ENCODE measurements around the gene MPI. TPM values are rescaled to one million over a fixed set of nuclear protein-coding genes. Genes with fewer than 3 reads are reported as not detected.
"Not testable (repeated sequence)": the region's sequence is repeated elsewhere in the genome, so short reads cannot be mapped to it uniquely, and the experiment has no call there.

The MPI gene
- total RNA-seq, 3 donors from 2014 or later (not counting 1 experiment from before 2014, with no cell fraction given) = 15.7 to 20.4 (median 18.8) TPM

DNA sequence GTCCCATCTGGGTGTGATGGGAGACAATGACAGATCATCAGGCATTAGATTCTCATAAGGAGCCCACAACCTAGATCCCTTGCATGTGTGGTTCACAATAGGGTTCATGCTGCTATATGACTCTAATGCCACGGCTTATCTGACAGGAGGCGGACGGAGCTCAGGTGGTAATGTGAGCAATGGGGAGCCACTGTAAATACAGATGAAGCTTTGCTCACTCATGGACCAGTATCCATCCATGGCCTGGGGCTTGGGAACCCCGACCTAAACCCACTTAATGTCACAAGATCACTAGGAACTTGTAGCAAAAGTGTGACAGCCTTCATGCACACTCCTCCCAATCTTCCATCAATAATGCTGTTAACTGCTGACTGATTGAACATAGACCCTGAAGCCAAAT is 18.8 kb downstream of the MPI start:
- Histone ChIP-seq H3K27me3 (ENCODE audit: control insufficient read depth, insufficient read depth, low read length) (no peaks in the 10 kb centered on the region), H3K9me3 (ENCODE audit: control insufficient read depth, insufficient read depth, low read length) (no peaks in the 10 kb centered on the region), H3K36me3 (ENCODE audit: control insufficient read depth, insufficient read depth, low read length) (peaks cover 15% of the 10 kb centered on the region), H3K27ac (ENCODE audit: low read length) (no peak overlapping the region), H3K4me1 (ENCODE audit: control insufficient read depth, insufficient read depth, low read length) (peaks cover 24% of the 10 kb centered on the region), H3K4me3 (ENCODE audit: low read length) (no peak overlapping the region)
- H3K36me3 Mint-ChIP-seq = no peaks in the 10 kb centered on the region
- no peak overlapping the region for H3K27ac Mint-ChIP-seq
- intact Hi-C loops (cut with micrococcal nuclease) = loop anchor here (5.0 kb wide), 1 partner anchor 66 kb away; the partner anchor contains the start of gene ULK3
- no peaks in the 10 kb centered on the region for H3K27me3 Mint-ChIP-seq (ENCODE audit: low read depth in 2 of 2)
- peaks cover 20 to 30% of the 10 kb centered on the region in 2 donors for H3K4me1 Mint-ChIP-seq
- H3K9me3 Mint-ChIP-seq = no peaks in the 10 kb centered on the region
- no peak for ATAC-seq
- no peak overlapping the region for H3K4me3 Mint-ChIP-seq
- no peak for DNase-seq
- TF ChIP-seq, protein P1, sequence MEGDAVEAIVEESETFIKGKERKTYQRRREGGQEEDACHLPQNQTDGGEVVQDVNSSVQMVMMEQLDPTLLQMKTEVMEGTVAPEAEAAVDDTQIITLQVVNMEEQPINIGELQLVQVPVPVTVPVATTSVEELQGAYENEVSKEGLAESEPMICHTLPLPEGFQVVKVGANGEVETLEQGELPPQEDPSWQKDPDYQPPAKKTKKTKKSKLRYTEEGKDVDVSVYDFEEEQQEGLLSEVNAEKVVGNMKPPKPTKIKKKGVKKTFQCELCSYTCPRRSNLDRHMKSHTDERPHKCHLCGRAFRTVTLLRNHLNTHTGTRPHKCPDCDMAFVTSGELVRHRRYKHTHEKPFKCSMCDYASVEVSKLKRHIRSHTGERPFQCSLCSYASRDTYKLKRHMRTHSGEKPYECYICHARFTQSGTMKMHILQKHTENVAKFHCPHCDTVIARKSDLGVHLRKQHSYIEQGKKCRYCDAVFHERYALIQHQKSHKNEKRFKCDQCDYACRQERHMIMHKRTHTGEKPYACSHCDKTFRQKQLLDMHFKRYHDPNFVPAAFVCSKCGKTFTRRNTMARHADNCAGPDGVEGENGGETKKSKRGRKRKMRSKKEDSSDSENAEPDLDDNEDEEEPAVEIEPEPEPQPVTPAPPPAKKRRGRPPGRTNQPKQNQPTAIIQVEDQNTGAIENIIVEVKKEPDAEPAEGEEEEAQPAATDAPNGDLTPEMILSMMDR (IDR thresholded peaks at IDR 0.05) = no peak
- WGBS (ENCODE audit: insufficient coverage) = 96% methylated on average over 4 of the region's 4 CpGs

DNA sequence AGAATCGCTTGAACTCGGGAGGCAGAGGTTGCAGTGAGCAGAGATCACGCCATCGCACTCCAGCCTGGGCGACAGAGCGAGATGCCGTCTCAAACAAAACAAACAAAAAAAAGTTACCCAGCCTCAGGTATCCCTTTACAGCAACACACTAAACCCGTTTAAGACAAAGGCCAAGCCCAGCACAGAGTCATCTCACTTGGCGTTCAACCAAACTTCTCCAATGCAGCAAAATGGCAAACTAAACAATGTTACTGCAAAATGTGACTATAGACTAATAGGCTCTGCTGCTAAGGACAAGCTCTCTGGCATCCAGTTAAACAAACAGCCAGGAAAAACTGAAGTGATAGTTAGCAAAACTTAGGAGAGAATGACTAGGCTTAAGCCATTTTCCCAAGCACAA is 23.2 kb downstream of the MPI start:
- no peak overlapping the region for H3K27ac ChIP-seq (ENCODE audit: low read length)
- peaks cover 24% of the 10 kb centered on the region for H3K36me3 ChIP-seq (ENCODE audit: control insufficient read depth, insufficient read depth, low read length)
- H3K27ac Mint-ChIP-seq = no peak overlapping the region
- no peaks in the 10 kb centered on the region for H3K27me3 ChIP-seq (ENCODE audit: control insufficient read depth, insufficient read depth, low read length)
- WGBS (ENCODE audit: insufficient coverage) = 91% methylated on average over 9 of the region's 9 CpGs
- H3K4me3 Mint-ChIP-seq = no peak overlapping the region
- H3K36me3 Mint-ChIP-seq = no peaks in the 10 kb centered on the region
- ATAC-seq = no peak
- intact Hi-C loops (cut with micrococcal nuclease) = no loop called here
- TF ChIP-seq, protein P1 (IDR thresholded peaks at IDR 0.05) = no peak
- no peaks in the 10 kb centered on the region for H3K27me3 Mint-ChIP-seq (ENCODE audit: low read depth in 2 of 2)
- no peak for DNase-seq
- no peak overlapping the region for H3K4me3 ChIP-seq (ENCODE audit: low read length)
- H3K9me3 ChIP-seq (ENCODE audit: control insufficient read depth, insufficient read depth, low read length) = no peaks in the 10 kb centered on the region
- no peaks in the 10 kb centered on the region for H3K4me1 ChIP-seq (ENCODE audit: control insufficient read depth, insufficient read depth, low read length)
- no peaks in the 10 kb centered on the region for H3K9me3 Mint-ChIP-seq
- H3K4me1 Mint-ChIP-seq = no peaks in the 10 kb centered on the region

GRCh38 chr15:74913799-74914198 is 24.0 kb downstream of the MPI start:
- intact Hi-C loops (cut with micrococcal nuclease); H3K27me3 Mint-ChIP-seq (ENCODE audit: low read depth in 2 of 2); H3K4me1 ChIP-seq (ENCODE audit: control insufficient read depth, insufficient read depth, low read length); H3K4me1 Mint-ChIP-seq; H3K27me3 ChIP-seq (ENCODE audit: control insufficient read depth, insufficient read depth, low read length); H3K4me3 Mint-ChIP-seq; H3K4me3 ChIP-seq (ENCODE audit: low read length); H3K9me3 Mint-ChIP-seq; H3K9me3 ChIP-seq (ENCODE audit: control insufficient read depth, insufficient read depth, low read length); DNase-seq; H3K27ac ChIP-seq (ENCODE audit: low read length); H3K27ac Mint-ChIP-seq; ATAC-seq; H3K36me3 Mint-ChIP-seq: not testable (repeated sequence)
- WGBS (ENCODE audit: insufficient coverage) = over 99% methylated on average over 8 of the region's 8 CpGs
- H3K36me3 ChIP-seq (ENCODE audit: control insufficient read depth, insufficient read depth, low read length) = peaks cover 30% of the 10 kb centered on the region

DNA sequence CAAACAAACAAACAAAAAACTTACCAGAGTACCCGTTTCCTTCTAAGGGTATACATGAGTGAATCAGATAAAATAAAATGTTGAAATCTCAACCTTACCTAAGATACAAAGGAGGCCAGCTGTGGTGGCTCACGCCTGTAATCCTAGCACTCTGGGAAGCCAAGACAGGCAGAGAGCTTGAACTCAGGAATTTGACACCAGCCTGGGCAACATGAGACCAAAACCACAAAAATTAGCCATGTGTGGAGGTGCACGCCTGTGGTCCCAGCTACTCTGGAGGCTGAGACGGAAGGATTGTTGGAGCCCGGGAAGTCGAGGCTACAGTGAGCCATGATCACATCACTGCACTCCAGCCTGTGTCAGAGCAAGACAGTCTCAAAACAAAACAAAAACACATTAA is 27.8 kb downstream of the MPI start:
- no peak overlapping the region for H3K27ac ChIP-seq (ENCODE audit: low read length)
- peaks cover 5% of the 10 kb centered on the region for H3K4me1 ChIP-seq (ENCODE audit: control insufficient read depth, insufficient read depth, low read length)
- no peaks in the 10 kb centered on the region for H3K27me3 Mint-ChIP-seq (ENCODE audit: low read depth in 2 of 2)
- H3K36me3 Mint-ChIP-seq = peaks cover 16% of the 10 kb centered on the region
- H3K36me3 ChIP-seq (ENCODE audit: control insufficient read depth, insufficient read depth, low read length) = peaks cover 48% of the 10 kb centered on the region
- ATAC-seq (no peak), DNase-seq (no peak)
- WGBS (ENCODE audit: insufficient coverage) = 89% methylated on average over 6 of the region's 6 CpGs
- H3K27ac Mint-ChIP-seq = no peak overlapping the region
- intact Hi-C loops (cut with micrococcal nuclease) = no loop called here
- no peaks in the 10 kb centered on the region for H3K9me3 ChIP-seq (ENCODE audit: control insufficient read depth, insufficient read depth, low read length)
- no peaks in the 10 kb centered on the region for H3K9me3 Mint-ChIP-seq
- no peak overlapping the region for H3K4me3 Mint-ChIP-seq
- H3K27me3 ChIP-seq (ENCODE audit: control insufficient read depth, insufficient read depth, low read length) = no peaks in the 10 kb centered on the region
- H3K4me1 Mint-ChIP-seq = peaks cover 6 to 11% of the 10 kb centered on the region in 2 donors
- H3K4me3 ChIP-seq (ENCODE audit: low read length) = no peak overlapping the region
- TF ChIP-seq, protein P1 (IDR thresholded peaks at IDR 0.05) = no peak

Data from natural killer cell (primary cell).